HepG2 (cell line): ENCODE data around the gene PNKD. TPM values are rescaled to one million over a fixed set of nuclear protein-coding genes. Genes with fewer than 3 reads are reported as not detected.

Experiments used
- ARNT ChIP-seq: fragments of 450-650 bp; IDR thresholded peaks from 2 replicates; pipeline ENCODE4 v1.6.1; 2017
- CBX1 ChIP-seq: IDR thresholded peaks from one replicate; pipeline ENCODE4 v1.6.1; 2016; ENCODE audit warnings: antibody characterized with exemption, low read depth
- CREM ChIP-seq, 2 experiments: sonication (generic) in 1 of 2; formaldehyde crosslinking in 1 of 2; IDR thresholded peaks; 2 replicates each; pipeline versions ENCODE4 v1.4.0 to v1.6.1; 2016 to 2020; ENCODE audit warnings: antibody characterized with exemption in 1 of 2, mild to moderate bottlenecking in 1 of 2, missing genetic modification reagents in 1 of 2
- ELF4 ChIP-seq: sonication (generic); formaldehyde crosslinking; IDR thresholded peaks from 2 replicates; pipeline ENCODE4 v1.5.0; 2020; ENCODE audit warnings: missing genetic modification reagents, mild to moderate bottlenecking, moderate library complexity, borderline replicate concordance
- FOSL2 ChIP-seq: sonication (generic); formaldehyde crosslinking; IDR thresholded peaks from 2 replicates; pipeline ENCODE4 v1.4.0; 2020; ENCODE audit warnings: missing genetic modification reagents
- HMGXB4 ChIP-seq, 2 experiments: sonication (generic) in 1 of 2; formaldehyde crosslinking in 1 of 2; IDR thresholded peaks; 2 replicates each; pipeline versions ENCODE4 v1.4.0 to v1.6.1; 2018 to 2020; ENCODE audit warnings: missing genetic modification reagents in 2 of 2, borderline replicate concordance in 1 of 2, low read depth in 1 of 2, mild to moderate bottlenecking in 1 of 2, missing biosample characterization in 1 of 2
- KLF16 ChIP-seq, 2 experiments: sonication (generic) in 1 of 2; formaldehyde crosslinking in 1 of 2; IDR thresholded peaks; 2 replicates each; pipeline versions ENCODE4 v1.6.1 to v1.8.0; 2016 to 2023; ENCODE audit warnings: missing genetic modification reagents in 2 of 2, missing compliant biosample characterization in 1 of 2
- MED13 ChIP-seq: sonication (generic); formaldehyde crosslinking; IDR thresholded peaks from 2 replicates; pipeline ENCODE4 v1.5.0; 2020; ENCODE audit warnings: missing genetic modification reagents
- MEIS1 ChIP-seq: sonication (generic); formaldehyde crosslinking; IDR thresholded peaks from 2 replicates; pipeline ENCODE4 v1.9.0; 2021; ENCODE audit warnings: mild to moderate bottlenecking, missing genetic modification reagents, moderate library complexity, borderline replicate concordance
- NONO ChIP-seq, 2 experiments: fragments of 450-650 bp in 1 of 2; sonication (generic) in 1 of 2; formaldehyde crosslinking in 1 of 2; IDR thresholded peaks in 1 of 2; conservative IDR thresholded peaks in 1 of 2; 2 replicates each; pipeline versions ENCODE4 v1.6.1 to v1.8.0; 2017 to 2022; ENCODE audit warnings: mild to moderate bottlenecking in 1 of 2, missing genetic modification reagents in 1 of 2, moderate library complexity in 1 of 2
- RFX1 ChIP-seq: fragments of 450-650 bp; IDR thresholded peaks from 2 replicates; pipeline ENCODE4 v1.6.1; 2017
- TEF ChIP-seq: sonication (generic); formaldehyde crosslinking; IDR thresholded peaks from 2 replicates; pipeline ENCODE4 v1.5.0; 2020; ENCODE audit warnings: missing genetic modification reagents
- TIGD3 ChIP-seq: sonication (generic); formaldehyde crosslinking; IDR thresholded peaks from 2 replicates; pipeline ENCODE4 v1.5.1; 2020; ENCODE audit warnings: mild to moderate bottlenecking, missing genetic modification reagents, borderline replicate concordance
- ZFP36 ChIP-seq: fragments of 150-350 bp; IDR thresholded peaks from 2 replicates; pipeline ENCODE4 v1.6.1; 2018; ENCODE audit warnings: borderline replicate concordance, low read length, low read depth; ENCODE audit not compliant: partially characterized antibody
- ZIK1 ChIP-seq: sonication (generic); formaldehyde crosslinking; IDR thresholded peaks from 2 replicates; pipeline ENCODE4 v1.5.0; 2020; ENCODE audit warnings: mild to moderate bottlenecking, low read depth, missing genetic modification reagents, borderline replicate concordance
- ZNF136 ChIP-seq: sonication (generic); formaldehyde crosslinking; IDR thresholded peaks from 2 replicates; pipeline ENCODE4 v1.8.1; 2022; ENCODE audit warnings: low read depth, mild to moderate bottlenecking, moderate library complexity, missing genetic modification reagents
- ZNF138 ChIP-seq: sonication (generic); formaldehyde crosslinking; IDR thresholded peaks from 2 replicates; pipeline ENCODE4 v1.5.0; 2020; ENCODE audit warnings: mild to moderate bottlenecking, low read depth, missing genetic modification reagents
- ZNF296 ChIP-seq: sonication (generic); formaldehyde crosslinking; conservative IDR thresholded peaks from 2 replicates; pipeline ENCODE4 v1.5.0; 2020; ENCODE audit warnings: mild to moderate bottlenecking, missing genetic modification reagents
- ZNF430 ChIP-seq: sonication (generic); formaldehyde crosslinking; IDR thresholded peaks from 2 replicates; pipeline ENCODE4 v1.9.0; 2021; ENCODE audit warnings: mild to moderate bottlenecking, missing genetic modification reagents
- ZNF556 ChIP-seq: sonication (generic); formaldehyde crosslinking; IDR thresholded peaks from 2 replicates; pipeline ENCODE4 v1.4.0; 2020; ENCODE audit warnings: mild to moderate bottlenecking, missing genetic modification reagents, borderline replicate concordance
- ZNF746 ChIP-seq: sonication (generic); formaldehyde crosslinking; IDR thresholded peaks from 2 replicates; pipeline ENCODE4 v1.8.0; 2022; ENCODE audit warnings: mild to moderate bottlenecking, missing genetic modification reagents
- ZNF782 ChIP-seq: sonication (generic); formaldehyde crosslinking; IDR thresholded peaks from 2 replicates; pipeline ENCODE4 v1.4.0; 2020; ENCODE audit warnings: missing genetic modification reagents, mild to moderate bottlenecking, borderline replicate concordance
- ZNF800 ChIP-seq: sonication (generic); formaldehyde crosslinking; IDR thresholded peaks from 2 replicates; pipeline ENCODE4 v1.4.0; 2020; ENCODE audit warnings: missing genetic modification reagents
- polyA plus RNA-seq, 8 experiments: library from polyadenylated mRNA; depleted of rRNA in 3 of 8; stranded (reverse) in 7 of 8; unstranded in 1 of 8; fragments of >200 nt; fragmentation: Illumina TruSeq in 4 of 8; extraction: Trizol in 4 of 8; gene quantifications; 2 replicates each; pipeline versions ENCODE4 v1.2.1 to v1.2.3, GENCODE V29; 2011 to 2016; ENCODE audit warnings: low read depth in 4 of 8, missing spikeins in 1 of 8, mixed read lengths in 1 of 8; ENCODE audit not compliant: insufficient read depth in 1 of 8
- total RNA-seq, 5 experiments: library from RNA; depleted of rRNA; stranded (reverse); fragments of >200 nt; fragmentation: Illumina TruSeq; extraction: Trizol; gene quantifications; 2 replicates each; pipeline ENCODE4 v1.2.3, GENCODE V29; 2016; ENCODE audit warnings: low read depth in 1 of 5

The PNKD gene
- total and polyA plus RNA-seq, 2 of the 13 experiments (the other 11 are each of a cell fraction or from before 2014, with no cell fraction given): 55.9 to 80.4 TPM

- peak; percentile 86 for TF ChIP-seq ZNF800
- TF ChIP-seq ZNF430 (CRISPR knock-in tag): peak; percentile 88
- TF ChIP-seq ZNF556 (CRISPR knock-in tag): peak; percentile 91
- no peak for TF ChIP-seq ZFP36
- no peak for TF ChIP-seq TEF (CRISPR knock-in tag)
- TF ChIP-seq TIGD3 (CRISPR knock-in tag): peak; percentile 95
- TF ChIP-seq ARNT: no peak
- TF ChIP-seq NONO (IDR thresholded peaks at IDR 0.05): no peak
- peak; percentile 90 for TF ChIP-seq NONO (CRISPR knock-in tag; conservative IDR thresholded peaks at IDR 0.05)
- peak; percentile 65; the same call in 1 of the 2 replicates for TF ChIP-seq MED13 (CRISPR knock-in tag)
- TF ChIP-seq KLF16 (CRISPR knock-in tag; IDR thresholded peaks at IDR 0.05): peak in 1 of 2 experiments; percentile 92; a peak in 2 of 4 replicates
- TF ChIP-seq MEIS1 (CRISPR knock-in tag): peak; percentile 93
- peak; percentile 51 for TF ChIP-seq CREM (IDR thresholded peaks at IDR 0.05)
- no peak for TF ChIP-seq CREM (CRISPR knock-in tag; IDR thresholded peaks at IDR 0.05)
- TF ChIP-seq ZIK1: peak; percentile 86; the same call in 1 of the 2 replicates
- no peak; the same call in 1 of the 2 replicates for TF ChIP-seq ZNF782 (CRISPR knock-in tag)
- peak; percentile 98 for TF ChIP-seq ZNF746 (CRISPR knock-in tag)
- no peak for TF ChIP-seq ZNF296 (CRISPR knock-in tag)
- peak; percentile 85 for TF ChIP-seq CBX1
- 0 out of 2 replicates have a peak, but pooled peaks have one; percentile 61 for TF ChIP-seq ZNF138 (CRISPR knock-in tag)
- peak; percentile 95 to 98 for TF ChIP-seq HMGXB4 (CRISPR knock-in tag; IDR thresholded peaks at IDR 0.05; ENCODE audit: borderline replicate concordance in 1 of 2, low read depth in 1 of 2)
- no peak for TF ChIP-seq RFX1
- TF ChIP-seq ELF4: peak; percentile 76
- TF ChIP-seq FOSL2: peak; percentile 69
- peak; percentile 93 for TF ChIP-seq ZNF136
These were observed 125.7 kb downstream of the PNKD start (continued) for GRCh38 chr2:218395826-218396687.
